Nephron (organoid): Measurements from ENCODE around the gene ARPC2.
A peak's percentile ranks its signal among the peaks of the same experiment; 100 is the strongest.

Experiments
- H3K27ac Mint-ChIP-seq, 3 experiments: 2 replicates each; pipeline ENCODE4 v1.8.0; 2020; ENCODE audit warnings: mixed read lengths in 3 of 3, mild to moderate bottlenecking in 2 of 3, moderate library complexity in 1 of 3
- H3K27me3 Mint-ChIP-seq: 2 replicates; pipeline ENCODE4 v1.8.0; 2021; ENCODE audit warnings: low read depth, mild to moderate bottlenecking, moderate library complexity, mixed read lengths
- H3K36me3 Mint-ChIP-seq: 2 replicates; pipeline ENCODE4 v1.8.0; 2020; ENCODE audit warnings: low read depth, mixed read lengths
- H3K4me1 Mint-ChIP-seq: 2 replicates; pipeline ENCODE4 v1.8.0; 2020; ENCODE audit warnings: mixed read lengths
- H3K4me3 Mint-ChIP-seq, 3 experiments: 2 replicates each; pipeline ENCODE4 v1.8.0; 2020; ENCODE audit warnings: mild to moderate bottlenecking in 3 of 3, mixed read lengths in 3 of 3, moderate library complexity in 2 of 3
- H3K9me3 Mint-ChIP-seq: 2 replicates; pipeline ENCODE4 v1.8.0; 2020; ENCODE audit warnings: mixed read lengths
- CTCF ChIP-seq, 3 experiments: fragments of 200-600 bp; sonication (generic); IDR thresholded peaks; one replicate each; pipeline ENCODE4 v1.5.0; 2021; ENCODE audit warnings: antibody characterized with exemption in 3 of 3; ENCODE audit not compliant: unreplicated experiment in 3 of 3

ARPC2 gene

DNA sequence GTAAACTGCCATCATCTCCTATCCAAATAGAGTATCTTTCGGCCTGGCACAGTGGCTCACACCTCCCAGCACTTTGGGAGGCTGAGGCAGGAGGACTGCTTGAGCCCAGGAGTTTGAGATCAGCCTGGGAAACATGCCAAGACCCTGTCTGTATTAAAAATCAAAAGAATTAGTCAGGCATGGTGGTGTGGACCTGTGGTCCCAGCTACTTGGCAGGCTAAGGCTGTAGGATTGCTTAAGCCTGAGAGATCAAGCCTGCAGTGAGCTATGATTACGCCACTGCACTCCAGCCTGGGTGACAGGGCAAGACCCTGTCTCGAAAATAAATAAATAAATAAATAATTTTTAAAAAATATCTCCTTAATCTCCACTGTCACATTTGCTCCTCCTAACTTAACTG is 14.7 kb upstream of the ARPC2 start:
- H3K27me3 Mint-ChIP-seq = no peaks in the 10 kb centered on the region
- no peaks in the 10 kb centered on the region for H3K4me1 Mint-ChIP-seq
- no peak overlapping the region for H3K4me3 Mint-ChIP-seq
- no peaks in the 10 kb centered on the region for H3K9me3 Mint-ChIP-seq
- no peak for TF ChIP-seq CTCF (IDR thresholded peaks at IDR 0.05; ENCODE audit: unreplicated experiment in 3 of 3)
- H3K27ac Mint-ChIP-seq = no peak overlapping the region
- H3K36me3 Mint-ChIP-seq = no peaks in the 10 kb centered on the region

- peaks cover 7% of the 10 kb centered on the region for H3K9me3 Mint-ChIP-seq
- H3K4me3 Mint-ChIP-seq = no peak overlapping the region
- TF ChIP-seq CTCF (IDR thresholded peaks at IDR 0.05; ENCODE audit: unreplicated experiment in 3 of 3) = no peak
- H3K36me3 Mint-ChIP-seq = no peaks in the 10 kb centered on the region
- no peaks in the 10 kb centered on the region for H3K4me1 Mint-ChIP-seq
- no peak overlapping the region for H3K27ac Mint-ChIP-seq
- H3K27me3 Mint-ChIP-seq = peaks cover 7% of the 10 kb centered on the region
Measured at GRCh38 chr2:218209078-218209477, 7.9 kb upstream of the ARPC2 start.

GRCh38 chr2:218214116-218214515 is 2.9 kb upstream of the ARPC2 start:
- TF ChIP-seq CTCF (IDR thresholded peaks at IDR 0.05; ENCODE audit: unreplicated experiment in 3 of 3) = no peak
- peak overlapping the region in 2 of 3 experiments; percentile 6 to 15 for H3K27ac Mint-ChIP-seq
- H3K9me3 Mint-ChIP-seq = peaks cover 7% of the 10 kb centered on the region
- H3K4me1 Mint-ChIP-seq = peaks cover 21% of the 10 kb centered on the region
- peaks cover 13% of the 10 kb centered on the region for H3K27me3 Mint-ChIP-seq
- peak overlapping the region; percentile 64 to 79 (median 71) for H3K4me3 Mint-ChIP-seq
- H3K36me3 Mint-ChIP-seq = no peaks in the 10 kb centered on the region

- H3K4me1 Mint-ChIP-seq = peaks cover 40% of the 10 kb centered on the region
- peaks cover 6% of the 10 kb centered on the region for H3K27me3 Mint-ChIP-seq
- peak overlapping the region; percentile 93 for H3K4me3 Mint-ChIP-seq
- no peak for TF ChIP-seq CTCF (IDR thresholded peaks at IDR 0.05; ENCODE audit: unreplicated experiment in 3 of 3)
- H3K36me3 Mint-ChIP-seq = peaks cover 10% of the 10 kb centered on the region
- H3K9me3 Mint-ChIP-seq = no peaks in the 10 kb centered on the region
- peak overlapping the region; percentile 89 to 96 (median 94) for H3K27ac Mint-ChIP-seq
Measured at GRCh38 chr2:218216336-218216673, 684 bp upstream of the ARPC2 start.

GRCh38 chr2:218217360-218218267 is 625 bp downstream of the ARPC2 start:
- Mint-ChIP-seq H3K4me1 (peaks cover 46% of the 10 kb centered on the region), H3K27me3 (peaks cover 6% of the 10 kb centered on the region), H3K4me3 (peak overlapping the region; percentile 93), H3K36me3 (peaks cover 14% of the 10 kb centered on the region), H3K27ac (peak overlapping the region; percentile 86 to 95 (median 93)), H3K9me3 (no peaks in the 10 kb centered on the region)
- no peak for TF ChIP-seq CTCF (IDR thresholded peaks at IDR 0.05; ENCODE audit: unreplicated experiment in 3 of 3)
